ENCODE results near the gene UST. TPM values are rescaled to one million over a fixed set of nuclear protein-coding genes. Genes with fewer than 3 reads are reported as not detected.
A peak's percentile ranks its signal among the peaks of the same experiment; 100 is the strongest.
"Not testable (repeated sequence)": the region's sequence is repeated elsewhere in the genome, so short reads cannot be mapped to it uniquely, and the experiment has no call there.

The UST gene
- total RNA-seq, 2 donors from 2014 or later, result 1.6 to 3.7 TPM

GRCh38 chr6:148779142-148779562 is 32.3 kb downstream of the UST start:
- H3K27ac Mint-ChIP-seq, result no peak overlapping the region
- H3K9me3 Mint-ChIP-seq, result peaks cover 0 to 2% of the 10 kb centered on the region in 2 donors
- H3K4me3 Mint-ChIP-seq, result no peak overlapping the region
- no peaks in the 10 kb centered on the region for H3K36me3 Mint-ChIP-seq (ENCODE audit: insufficient read depth in 2 of 2)
- DNase-seq, result no peak
- no peak for ATAC-seq (replicated peaks in 1 of 2)
- H3K4me1 Mint-ChIP-seq (ENCODE audit: low read depth), result peaks cover 19% of the 10 kb centered on the region
- peaks cover under 1% of the 10 kb centered on the region for H3K27me3 Mint-ChIP-seq (ENCODE audit: low read depth)

DNA sequence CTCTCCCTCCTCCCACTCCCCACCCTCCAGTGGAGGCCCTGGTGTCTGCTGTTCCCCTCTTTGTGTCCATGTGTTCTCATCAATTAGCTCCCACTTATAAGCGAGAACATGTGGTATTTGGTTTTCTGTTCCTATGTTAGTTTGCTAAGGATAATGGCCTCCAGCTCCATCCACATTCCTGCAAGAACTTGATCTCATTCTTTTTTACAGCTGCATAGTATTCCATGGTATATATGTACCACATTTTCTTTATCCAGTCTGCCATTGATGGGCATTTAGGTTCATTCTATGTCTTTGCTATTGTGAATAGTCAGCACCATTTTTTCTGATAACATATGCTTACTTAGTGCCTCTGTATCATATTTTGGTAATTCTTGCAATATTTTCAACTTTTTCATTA is 33.6 kb downstream of the UST start:
- not testable (repeated sequence) for H3K9me3 Mint-ChIP-seq; H3K4me3 Mint-ChIP-seq; H3K36me3 Mint-ChIP-seq (ENCODE audit: insufficient read depth in 2 of 2); H3K27me3 Mint-ChIP-seq (ENCODE audit: low read depth); ATAC-seq (replicated peaks in 1 of 2); DNase-seq; H3K27ac Mint-ChIP-seq
- H3K4me1 Mint-ChIP-seq (ENCODE audit: low read depth), result peaks cover 19% of the 10 kb centered on the region

- Mint-ChIP-seq H3K4me1 (ENCODE audit: low read depth) (peaks cover 19% of the 10 kb centered on the region), H3K4me3 (peak overlapping the region; percentile 1 to 53), H3K27me3 (ENCODE audit: low read depth) (peaks cover 7% of the 10 kb centered on the region), H3K9me3 (peaks cover 0 to 2% of the 10 kb centered on the region in 2 donors), H3K36me3 (ENCODE audit: insufficient read depth in 2 of 2) (no peaks in the 10 kb centered on the region), H3K27ac (peak overlapping the region; percentile 7)
- DNase-seq (peak in 1 of 2 donors; percentile 12), ATAC-seq (replicated peaks in 1 of 2) (peak; percentile 88 to 93)
Measured at GRCh38 chr6:148780918-148781436, 34.1 kb downstream of the UST start.

- H3K27ac Mint-ChIP-seq, result no peak overlapping the region
- DNase-seq, result no peak
- H3K36me3 Mint-ChIP-seq (ENCODE audit: insufficient read depth in 2 of 2), result no peaks in the 10 kb centered on the region
- H3K4me3 Mint-ChIP-seq, result no peak overlapping the region
- peaks cover 7% of the 10 kb centered on the region for H3K27me3 Mint-ChIP-seq (ENCODE audit: low read depth)
- peaks cover 2 to 3% of the 10 kb centered on the region in 2 donors for H3K9me3 Mint-ChIP-seq
- no peak for ATAC-seq (replicated peaks in 1 of 2)
- no peaks in the 10 kb centered on the region for H3K4me1 Mint-ChIP-seq (ENCODE audit: low read depth)
Measured at GRCh38 chr6:148789948-148790347, 43.1 kb downstream of the UST start.

DNA sequence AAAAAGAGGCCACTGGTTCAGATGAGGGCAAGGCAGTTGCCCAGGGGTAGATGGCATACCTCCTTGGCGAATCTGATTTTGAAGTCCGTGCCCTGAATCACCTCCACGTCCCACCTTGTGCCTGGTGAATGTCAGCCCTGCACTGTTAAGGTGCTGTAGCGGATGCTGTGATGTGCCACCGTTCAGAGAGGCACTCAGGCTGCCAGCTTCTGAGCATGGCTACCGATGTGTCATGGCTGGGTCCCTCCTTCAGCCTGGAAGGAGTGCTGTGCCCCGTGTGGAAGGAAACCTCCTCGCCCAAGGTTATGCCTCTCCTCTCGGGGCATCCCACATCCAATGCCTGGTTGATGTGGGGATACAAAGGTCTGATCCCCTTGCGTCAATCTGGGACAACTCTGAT is 43.6 kb downstream of the UST start:
- Mint-ChIP-seq H3K9me3 (peaks cover 2 to 3% of the 10 kb centered on the region in 2 donors), H3K36me3 (ENCODE audit: insufficient read depth in 2 of 2) (no peaks in the 10 kb centered on the region), H3K27ac (no peak overlapping the region), H3K27me3 (ENCODE audit: low read depth) (peaks cover 7% of the 10 kb centered on the region), H3K4me3 (no peak overlapping the region), H3K4me1 (ENCODE audit: low read depth) (no peaks in the 10 kb centered on the region)
- no peak for DNase-seq
- no peak for ATAC-seq (replicated peaks in 1 of 2)

DNA sequence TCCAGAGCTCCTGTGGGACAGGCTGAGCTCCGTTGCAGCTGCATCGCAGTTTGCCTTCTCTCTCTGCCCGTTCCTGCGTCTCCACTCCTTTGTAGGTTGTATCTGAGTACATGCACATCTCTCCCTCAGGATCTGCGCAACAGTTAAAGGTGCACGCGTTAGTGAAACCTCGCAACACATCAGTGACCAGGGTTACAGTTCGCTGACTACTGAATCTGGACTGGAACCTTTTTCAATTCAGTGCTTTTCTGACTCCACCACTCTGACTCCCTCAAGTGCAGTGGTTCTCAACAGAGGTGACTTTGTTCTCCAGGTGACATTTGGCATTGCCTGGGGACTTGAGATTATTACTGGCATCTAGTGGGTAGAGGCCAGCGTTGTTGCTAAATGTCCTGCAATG is 44.0 kb downstream of the UST start:
- H3K4me1 Mint-ChIP-seq (ENCODE audit: low read depth), result no peaks in the 10 kb centered on the region
- H3K4me3 Mint-ChIP-seq, result no peak overlapping the region
- no peak overlapping the region for H3K27ac Mint-ChIP-seq
- no peaks in the 10 kb centered on the region for H3K36me3 Mint-ChIP-seq (ENCODE audit: insufficient read depth in 2 of 2)
- peaks cover 7% of the 10 kb centered on the region for H3K27me3 Mint-ChIP-seq (ENCODE audit: low read depth)
- H3K9me3 Mint-ChIP-seq, result peaks cover 2 to 3% of the 10 kb centered on the region in 2 donors
- ATAC-seq (replicated peaks in 1 of 2) (no peak), DNase-seq (no peak)

DNA sequence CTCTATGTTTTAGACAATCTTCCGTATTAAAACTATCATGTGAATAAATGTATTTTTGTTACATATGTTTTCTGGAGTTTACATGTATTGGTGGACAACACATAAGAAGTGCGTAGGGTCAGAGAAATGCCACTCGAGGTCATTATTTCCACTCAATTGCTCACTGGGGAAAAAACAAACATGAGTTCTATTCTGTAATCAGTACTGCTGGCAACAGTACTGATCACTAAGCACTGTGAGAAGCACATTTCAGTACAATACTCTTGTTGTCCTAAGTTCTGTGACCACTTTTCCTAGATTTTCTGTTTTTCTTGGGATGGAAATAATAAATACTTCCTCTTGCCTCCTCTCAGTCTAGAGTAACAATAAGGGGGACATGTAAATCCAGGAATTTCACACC is 44.5 kb downstream of the UST start:
- Mint-ChIP-seq H3K27ac (no peak overlapping the region), H3K4me1 (ENCODE audit: low read depth) (no peaks in the 10 kb centered on the region), H3K27me3 (ENCODE audit: low read depth) (peaks cover 5% of the 10 kb centered on the region), H3K9me3 (peaks cover 2 to 3% of the 10 kb centered on the region in 2 donors), H3K36me3 (ENCODE audit: insufficient read depth in 2 of 2) (no peaks in the 10 kb centered on the region), H3K4me3 (no peak overlapping the region)
- ATAC-seq (replicated peaks in 1 of 2), result no peak
- DNase-seq, result no peak

GRCh38 chr6:148793721-148794120 is 46.9 kb downstream of the UST start:
- Mint-ChIP-seq H3K9me3 (peaks cover 0 to 3% of the 10 kb centered on the region in 2 donors), H3K27ac (no peak overlapping the region), H3K27me3 (ENCODE audit: low read depth) (peaks cover 13% of the 10 kb centered on the region), H3K36me3 (ENCODE audit: insufficient read depth in 2 of 2) (no peaks in the 10 kb centered on the region), H3K4me1 (ENCODE audit: low read depth) (no peaks in the 10 kb centered on the region), H3K4me3 (no peak overlapping the region)
- ATAC-seq (replicated peaks in 1 of 2), result no peak
- DNase-seq, result no peak

GRCh38 chr6:148794797-148795196 is 48.0 kb downstream of the UST start:
- H3K27ac Mint-ChIP-seq, result no peak overlapping the region
- peaks cover 0 to 3% of the 10 kb centered on the region in 2 donors for H3K9me3 Mint-ChIP-seq
- DNase-seq, result no peak
- ATAC-seq (replicated peaks in 1 of 2), result no peak
- no peaks in the 10 kb centered on the region for H3K4me1 Mint-ChIP-seq (ENCODE audit: low read depth)
- no peaks in the 10 kb centered on the region for H3K36me3 Mint-ChIP-seq (ENCODE audit: insufficient read depth in 2 of 2)
- peaks cover 13% of the 10 kb centered on the region for H3K27me3 Mint-ChIP-seq (ENCODE audit: low read depth)
- no peak overlapping the region for H3K4me3 Mint-ChIP-seq

GRCh38 chr6:148795563-148795962 is 48.7 kb downstream of the UST start:
- H3K9me3 Mint-ChIP-seq, result peaks cover 0 to 3% of the 10 kb centered on the region in 2 donors
- H3K4me1 Mint-ChIP-seq (ENCODE audit: low read depth), result no peaks in the 10 kb centered on the region
- peaks cover 13% of the 10 kb centered on the region for H3K27me3 Mint-ChIP-seq (ENCODE audit: low read depth)
- H3K36me3 Mint-ChIP-seq (ENCODE audit: insufficient read depth in 2 of 2), result no peaks in the 10 kb centered on the region
- ATAC-seq (replicated peaks in 1 of 2) (no peak), DNase-seq (no peak)
- H3K4me3 Mint-ChIP-seq, result no peak overlapping the region
- H3K27ac Mint-ChIP-seq, result no peak overlapping the region

GRCh38 chr6:148799647-148800046 is 52.8 kb downstream of the UST start:
- no peak overlapping the region for H3K4me3 Mint-ChIP-seq
- no peaks in the 10 kb centered on the region for H3K9me3 Mint-ChIP-seq
- H3K27ac Mint-ChIP-seq, result no peak overlapping the region
- ATAC-seq (replicated peaks in 1 of 2) (no peak), DNase-seq (no peak)
- H3K36me3 Mint-ChIP-seq (ENCODE audit: insufficient read depth in 2 of 2), result no peaks in the 10 kb centered on the region
- peaks cover 13% of the 10 kb centered on the region for H3K27me3 Mint-ChIP-seq (ENCODE audit: low read depth)
- H3K4me1 Mint-ChIP-seq (ENCODE audit: low read depth), result no peaks in the 10 kb centered on the region

DNA sequence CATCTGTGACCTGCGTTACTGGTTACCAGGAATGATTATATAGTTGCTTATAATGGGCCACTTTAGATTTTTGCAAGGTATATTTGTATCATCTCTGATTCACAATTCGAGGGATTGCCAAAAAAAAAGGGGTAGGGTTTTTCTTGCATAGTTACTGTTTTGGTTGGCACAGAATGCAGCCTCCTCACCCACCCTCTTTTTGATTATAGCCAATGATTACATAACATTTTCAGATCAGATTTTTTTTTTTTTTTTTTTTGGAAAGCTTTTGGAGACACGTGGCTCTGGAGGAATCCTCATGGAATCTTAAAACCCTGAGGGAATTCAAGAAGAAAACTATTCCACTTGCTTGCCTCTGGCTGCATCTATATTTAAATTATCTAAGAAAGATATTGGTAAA is 53.7 kb downstream of the UST start:
- ATAC-seq (replicated peaks in 1 of 2) (no peak), DNase-seq (no peak)
- Mint-ChIP-seq H3K9me3 (no peaks in the 10 kb centered on the region), H3K27ac (no peak overlapping the region), H3K36me3 (ENCODE audit: insufficient read depth in 2 of 2) (no peaks in the 10 kb centered on the region), H3K27me3 (ENCODE audit: low read depth) (peaks cover 13% of the 10 kb centered on the region), H3K4me1 (ENCODE audit: low read depth) (no peaks in the 10 kb centered on the region), H3K4me3 (no peak overlapping the region)

- H3K27ac Mint-ChIP-seq, result no peak overlapping the region
- H3K4me1 Mint-ChIP-seq (ENCODE audit: low read depth), result no peaks in the 10 kb centered on the region
- no peak overlapping the region for H3K4me3 Mint-ChIP-seq
- H3K9me3 Mint-ChIP-seq, result no peaks in the 10 kb centered on the region
- ATAC-seq (replicated peaks in 1 of 2) (no peak), DNase-seq (no peak)
- H3K27me3 Mint-ChIP-seq (ENCODE audit: low read depth), result no peaks in the 10 kb centered on the region
- no peaks in the 10 kb centered on the region for H3K36me3 Mint-ChIP-seq (ENCODE audit: insufficient read depth in 2 of 2)
Measured at GRCh38 chr6:148803979-148804378, 57.1 kb downstream of the UST start.

DNA sequence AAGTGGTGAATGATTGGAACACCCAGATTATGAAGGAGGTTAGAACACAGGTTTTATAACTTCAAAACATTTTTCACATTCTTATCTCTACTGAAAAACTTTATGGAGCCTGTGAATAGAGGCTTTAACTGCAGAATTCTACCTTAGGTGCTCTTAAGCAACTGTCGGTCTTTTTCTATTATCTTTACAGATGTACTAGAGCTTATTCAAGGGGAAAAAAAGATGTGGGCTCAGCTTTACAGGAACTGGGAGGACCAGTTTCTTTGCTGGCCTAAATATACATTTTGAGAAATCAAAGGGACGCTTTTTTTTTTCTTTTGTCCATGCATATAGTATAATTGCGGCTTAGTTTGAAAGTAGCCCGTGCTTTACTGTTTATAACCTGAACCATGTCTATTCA is 58.9 kb downstream of the UST start:
- DNase-seq (no peak), ATAC-seq (replicated peaks in 1 of 2) (no peak)
- Mint-ChIP-seq H3K27ac (no peak overlapping the region), H3K4me1 (ENCODE audit: low read depth) (no peaks in the 10 kb centered on the region), H3K27me3 (ENCODE audit: low read depth) (no peaks in the 10 kb centered on the region), H3K9me3 (no peaks in the 10 kb centered on the region), H3K4me3 (no peak overlapping the region), H3K36me3 (ENCODE audit: insufficient read depth in 2 of 2) (no peaks in the 10 kb centered on the region)
